ENCODE measurements around the gene CKAP2L.

DNA sequence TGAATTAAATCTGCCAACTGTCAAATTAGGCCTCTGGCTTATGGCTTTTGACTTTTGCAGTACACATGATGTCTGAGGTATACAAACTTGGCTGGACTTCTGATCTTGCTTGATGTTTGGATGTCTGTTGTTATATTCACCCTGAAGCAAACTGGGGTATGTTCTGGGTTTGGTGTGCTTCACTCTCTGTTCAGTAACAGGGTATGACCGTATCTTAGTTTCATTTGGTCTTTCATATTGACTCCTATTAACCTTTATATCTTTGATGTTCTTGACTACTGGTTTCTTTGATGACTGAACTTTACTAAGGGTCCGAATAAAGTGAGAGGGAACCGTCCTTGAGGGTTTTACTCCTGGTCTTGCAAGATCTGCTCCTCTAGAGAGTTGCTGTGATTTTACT lies 8.2 kb downstream of the CKAP2L start:
- TF ChIP-seq, protein P1, sequence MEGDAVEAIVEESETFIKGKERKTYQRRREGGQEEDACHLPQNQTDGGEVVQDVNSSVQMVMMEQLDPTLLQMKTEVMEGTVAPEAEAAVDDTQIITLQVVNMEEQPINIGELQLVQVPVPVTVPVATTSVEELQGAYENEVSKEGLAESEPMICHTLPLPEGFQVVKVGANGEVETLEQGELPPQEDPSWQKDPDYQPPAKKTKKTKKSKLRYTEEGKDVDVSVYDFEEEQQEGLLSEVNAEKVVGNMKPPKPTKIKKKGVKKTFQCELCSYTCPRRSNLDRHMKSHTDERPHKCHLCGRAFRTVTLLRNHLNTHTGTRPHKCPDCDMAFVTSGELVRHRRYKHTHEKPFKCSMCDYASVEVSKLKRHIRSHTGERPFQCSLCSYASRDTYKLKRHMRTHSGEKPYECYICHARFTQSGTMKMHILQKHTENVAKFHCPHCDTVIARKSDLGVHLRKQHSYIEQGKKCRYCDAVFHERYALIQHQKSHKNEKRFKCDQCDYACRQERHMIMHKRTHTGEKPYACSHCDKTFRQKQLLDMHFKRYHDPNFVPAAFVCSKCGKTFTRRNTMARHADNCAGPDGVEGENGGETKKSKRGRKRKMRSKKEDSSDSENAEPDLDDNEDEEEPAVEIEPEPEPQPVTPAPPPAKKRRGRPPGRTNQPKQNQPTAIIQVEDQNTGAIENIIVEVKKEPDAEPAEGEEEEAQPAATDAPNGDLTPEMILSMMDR (IDR thresholded peaks at IDR 0.05), result no peak
- TF ChIP-seq POLR2A (IDR thresholded peaks at IDR 0.05), result no peak
